ENCODE measurements around the gene RILP. TPM values are rescaled to one million over a fixed set of nuclear protein-coding genes. Genes with fewer than 3 reads are reported as not detected.
"Not testable (repeated sequence)": the region's sequence is repeated elsewhere in the genome, so short reads cannot be mapped to it uniquely, and the experiment has no call there.

Gene RILP
- total and polyA plus RNA-seq, 8 donors, result 6.6 to 14.4 (median 8.1) TPM

GRCh38 chr17:1690544-1691221, 41.0 kb upstream of the RILP start:
- ATAC-seq (no peak), FAIRE-seq (no peak), DNase-seq (no peak)
- no peaks in the 10 kb centered on the region for H3K9me3 ChIP-seq
- H3K36me3 ChIP-seq, result no peaks in the 10 kb centered on the region
- H3K27me3 ChIP-seq, result no peaks in the 10 kb centered on the region
- H3K4me1 ChIP-seq, result no peaks in the 10 kb centered on the region
- TF ChIP-seq CTCF (IDR thresholded peaks at IDR 0.05), result no peak
- H3K4me3 ChIP-seq, result no peak overlapping the region
- WGBS, 2 donors, result 78 to 93% methylated on average over 6 to 7 of the region's 8 CpGs
- intact Hi-C loops (cut with DNase I), result no loop called here
- no peak overlapping the region for H3K27ac ChIP-seq

GRCh38 chr17:1688405-1688804, 38.7 kb upstream of the RILP start:
- H3K4me3 ChIP-seq; ATAC-seq; H3K36me3 ChIP-seq; FAIRE-seq; H3K9me3 ChIP-seq; H3K4me1 ChIP-seq; H3K27ac ChIP-seq; intact Hi-C loops (cut with DNase I); DNase-seq; H3K27me3 ChIP-seq: not testable (repeated sequence)
- 75 to 79% methylated on average over 6 of the region's 6 CpGs for WGBS, 2 donors

- no peak for FAIRE-seq
- DNase-seq, result no peak
- TF ChIP-seq CTCF (IDR thresholded peaks at IDR 0.05), result no peak
- no peaks in the 10 kb centered on the region for H3K9me3 ChIP-seq
- H3K36me3 ChIP-seq, result peaks cover 0 to 18% (median 6%) of the 10 kb centered on the region in 3 donors
- no peak overlapping the region for H3K27ac ChIP-seq
- H3K4me1 ChIP-seq, result peaks cover 0 to 15% (median 5%) of the 10 kb centered on the region in 3 donors
- 79 to 84% methylated on average over 7 of the region's 7 CpGs for WGBS, 2 donors
- ATAC-seq, result no peak
- H3K4me3 ChIP-seq, result no peak overlapping the region
- H3K27me3 ChIP-seq, result no peaks in the 10 kb centered on the region
- intact Hi-C loops (cut with DNase I), result no loop called here
Observed at GRCh38 chr17:1686086-1686485, 36.4 kb upstream of the RILP start.

- intact Hi-C loops (cut with DNase I), result no loop called here
Observed at GRCh38 chr17:1684378-1685189, 34.9 kb upstream of the RILP start, which contains the start of gene PRPF8. Gene PRPF8 (minus strand): TSS chr17:1684867. CDS start chr17:1684571, 296 bp downstream.

More at GRCh38 chr17:1684378-1685189, 34.9 kb upstream of the RILP start, which contains the start of gene PRPF8:
- peaks cover 0 to 15% (median 5%) of the 10 kb centered on the region in 3 donors for H3K4me1 ChIP-seq
- ATAC-seq (peak; percentile 99 to 100 (median 99)), DNase-seq (peak; percentile 95 to 99 (median 97)), FAIRE-seq (peak; percentile 86)
- no peaks in the 10 kb centered on the region for H3K9me3 ChIP-seq
- H3K27ac ChIP-seq, result peak within 1 kb of the TSS; percentile 85 to 94 (median 88)
- WGBS, 2 donors, result 0 to 1% methylated on average over 71 to 72 of the region's 72 CpGs
- H3K36me3 ChIP-seq, result peaks cover 0 to 33% (median 21%) of the 10 kb centered on the region in 3 donors
- no peak for TF ChIP-seq CTCF (IDR thresholded peaks at IDR 0.05)
- H3K27me3 ChIP-seq, result no peaks in the 10 kb centered on the region
- H3K4me3 ChIP-seq, result peak within 1 kb of the TSS; percentile 72 to 89 (median 76)

All from pancreas (tissue), 10 donors.